ENCODE measurements around the gene ARHGAP45. TPM values are rescaled to one million over a fixed set of nuclear protein-coding genes. Genes with fewer than 3 reads are reported as not detected.

Gene ARHGAP45
- total RNA-seq, 2 donors from 2014 or later: 13.2 to 23.4 TPM

DNA sequence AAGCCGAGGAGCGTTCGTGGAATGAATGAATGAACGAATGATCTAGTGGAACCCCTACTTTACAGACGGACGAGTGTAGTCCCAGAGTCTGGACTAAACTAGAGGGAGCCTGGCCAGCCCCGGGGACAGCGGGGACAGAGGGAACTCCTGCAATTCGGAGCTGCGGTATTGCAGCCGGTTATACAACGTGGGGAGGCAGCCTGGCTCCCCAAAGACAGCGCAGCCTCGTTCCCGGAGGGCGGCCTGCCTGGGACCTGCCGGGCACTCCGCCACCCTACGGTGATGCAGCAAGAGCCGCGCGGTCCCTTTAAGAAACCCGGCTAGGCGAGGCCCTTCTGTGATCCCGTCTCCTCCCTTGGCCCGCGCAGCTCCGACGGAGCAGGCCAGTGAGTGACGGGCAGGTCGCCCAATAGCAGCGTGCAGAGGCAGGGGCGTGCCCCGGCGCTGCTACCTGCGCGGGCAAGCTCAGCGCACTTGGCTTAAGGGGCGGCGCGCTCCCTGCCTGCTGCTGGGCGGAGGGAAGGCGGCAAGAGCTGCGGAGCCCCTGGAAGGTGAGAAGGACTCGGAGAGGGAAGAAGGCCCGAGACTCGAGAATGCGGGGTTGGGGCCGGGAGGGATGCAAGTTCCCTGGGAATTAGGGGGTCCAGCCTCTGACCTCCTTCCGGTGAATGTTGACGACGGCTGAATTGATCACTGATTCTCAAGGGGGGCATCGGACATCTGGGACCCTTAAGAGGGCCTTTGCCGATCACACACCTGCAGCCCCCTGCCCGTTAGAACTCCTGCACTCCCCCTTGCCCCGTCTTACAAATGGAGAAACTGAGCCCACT lies 27.1 kb upstream of the ARHGAP45 start, which contains the start of gene ABCA7:
ABCA7 (plus strand) TSS at position 462 of the 830 bp plus-strand sequence. CDS start 1,255 bp downstream, outside the sequence.
- H3K36me3 ChIP-seq (replicated peaks in 1 of 2; ENCODE audit: insufficient read depth in 1 of 2, low read depth in 2 of 2): no peaks in the 10 kb centered on the region
- no peaks in the 10 kb centered on the region for H3K27me3 ChIP-seq
- TF ChIP-seq CTCF (IDR thresholded peaks at IDR 0.05) (peak in 1 of 7 experiments; percentile 30), POLR2A (IDR thresholded peaks at IDR 0.05) (peak; percentile 76 to 86 (median 81))
- H3K9me3 ChIP-seq: no peaks in the 10 kb centered on the region
- peak; percentile 99 to 100 (median 100) for DNase-seq
- H3K27ac ChIP-seq: peak within 1 kb of the TSS; percentile 45 to 78 (median 66)
- H3K4me3 ChIP-seq: peak within 1 kb of the TSS; percentile 6 to 24
- peak; percentile 94 for ATAC-seq
- intact Hi-C loops (cut with DNase I): no loop called here
- WGBS, 2 donors: 1 to 2% methylated on average over 16 to 56 of the region's 56 CpGs
- H3K4me1 ChIP-seq: peaks cover 30% of the 10 kb centered on the region

GRCh38 chr19:1040476-1041271 lies 26.3 kb upstream of the ARHGAP45 start:
- WGBS, 2 donors: 1 to 2% methylated on average over 17 to 27 of the region's 27 CpGs
- H3K9me3 ChIP-seq: no peaks in the 10 kb centered on the region

DNA sequence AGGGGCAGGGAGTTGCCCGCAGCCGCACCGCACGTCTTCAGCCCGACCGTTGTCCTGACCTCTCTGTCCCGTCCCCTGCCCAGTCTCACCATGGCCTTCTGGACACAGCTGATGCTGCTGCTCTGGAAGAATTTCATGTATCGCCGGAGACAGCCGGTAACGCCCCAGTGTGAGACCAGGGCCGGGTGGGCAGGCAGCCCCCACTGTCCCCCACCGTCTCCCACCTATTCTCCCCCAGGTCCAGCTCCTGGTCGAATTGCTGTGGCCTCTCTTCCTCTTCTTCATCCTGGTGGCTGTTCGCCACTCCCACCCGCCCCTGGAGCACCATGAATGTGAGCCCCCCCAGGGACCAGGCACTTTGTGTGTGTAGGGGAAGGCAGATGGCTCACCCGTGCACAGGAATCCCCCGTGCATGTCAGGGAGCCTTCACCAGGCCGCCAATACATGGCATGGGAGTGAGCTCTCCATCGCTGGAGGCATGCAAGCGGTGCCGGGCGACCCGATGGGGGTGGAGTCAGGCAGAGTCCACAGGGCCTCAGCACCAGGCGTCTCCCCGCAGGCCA lies 25.6 kb upstream of the ARHGAP45 start:
- no peak for DNase-seq
- 17 to 20% methylated on average over 8 to 16 of the region's 26 CpGs for WGBS, 2 donors
- Histone ChIP-seq H3K27me3 (no peaks in the 10 kb centered on the region), H3K27ac (peak overlapping the region in 3 of 4 donors; percentile 60 to 78 (median 71)), H3K4me3 (no peak overlapping the region), H3K36me3 (replicated peaks in 1 of 2; ENCODE audit: insufficient read depth in 1 of 2, low read depth in 2 of 2) (no peaks in the 10 kb centered on the region), H3K4me1 (peaks cover 30% of the 10 kb centered on the region), H3K9me3 (no peaks in the 10 kb centered on the region)
- TF ChIP-seq POLR2A (IDR thresholded peaks at IDR 0.05) (peak in 1 of 3 donors; percentile 4), CTCF (IDR thresholded peaks at IDR 0.05) (no peak)
- intact Hi-C loops (cut with DNase I): no loop called here
- ATAC-seq: no peak

More at GRCh38 chr19:1040476-1041271, 26.3 kb upstream of the ARHGAP45 start:
- Histone ChIP-seq H3K4me3 (peak overlapping the region; percentile 6 to 24), H3K4me1 (peaks cover 30% of the 10 kb centered on the region), H3K27ac (peak overlapping the region; percentile 45 to 78 (median 66)), H3K36me3 (replicated peaks in 1 of 2; ENCODE audit: insufficient read depth in 1 of 2, low read depth in 2 of 2) (no peaks in the 10 kb centered on the region), H3K27me3 (no peaks in the 10 kb centered on the region)
- ATAC-seq: peak; percentile 73
- TF ChIP-seq POLR2A (IDR thresholded peaks at IDR 0.05) (no peak), CTCF (IDR thresholded peaks at IDR 0.05) (no peak)
- intact Hi-C loops (cut with DNase I): no loop called here
- DNase-seq: peak; percentile 89 to 93 (median 91)

DNA sequence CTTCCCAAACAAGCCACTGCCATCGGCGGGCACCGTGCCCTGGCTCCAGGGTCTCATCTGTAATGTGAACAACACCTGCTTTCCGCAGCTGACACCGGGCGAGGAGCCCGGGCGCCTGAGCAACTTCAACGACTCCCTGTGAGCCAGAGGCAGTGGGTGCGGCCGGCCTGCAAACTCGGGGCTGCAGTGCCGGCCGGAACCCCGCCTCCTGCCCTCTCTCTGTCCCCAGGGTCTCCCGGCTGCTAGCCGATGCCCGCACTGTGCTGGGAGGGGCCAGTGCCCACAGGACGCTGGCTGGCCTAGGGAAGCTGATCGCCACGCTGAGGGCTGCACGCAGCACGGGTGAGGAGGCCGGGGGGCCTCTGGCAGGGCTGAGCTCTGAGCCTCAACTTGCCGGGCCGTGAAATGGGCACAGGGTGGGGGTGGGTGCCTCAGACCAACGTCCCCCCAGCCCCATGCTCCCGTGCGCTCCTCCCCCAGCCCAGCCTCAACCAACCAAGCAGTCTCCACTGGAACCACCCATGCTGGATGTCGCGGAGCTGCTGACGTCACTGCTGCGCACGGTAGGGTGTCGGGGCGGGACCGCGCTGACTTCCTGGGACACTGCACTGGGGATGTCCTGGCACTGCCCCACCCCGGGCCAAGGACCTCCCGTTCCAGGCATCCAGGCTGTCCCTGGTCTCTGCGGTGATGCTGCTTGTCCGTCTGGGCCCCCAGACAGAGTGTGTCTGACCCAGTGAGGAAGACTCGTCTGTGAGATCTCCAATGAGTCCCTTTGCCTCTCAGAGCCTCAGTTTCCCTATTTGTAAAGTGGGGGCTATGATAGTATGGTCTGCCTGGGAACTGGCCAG lies 24.9 kb upstream of the ARHGAP45 start:
- H3K4me3 ChIP-seq: no peak overlapping the region
- ATAC-seq: peak; percentile 28
- H3K36me3 ChIP-seq (replicated peaks in 1 of 2; ENCODE audit: insufficient read depth in 1 of 2, low read depth in 2 of 2): no peaks in the 10 kb centered on the region
- 40 to 67% methylated on average over 2 to 28 of the region's 43 CpGs for WGBS, 2 donors
- intact Hi-C loops (cut with DNase I): no loop called here
- H3K27me3 ChIP-seq: no peaks in the 10 kb centered on the region
- no peaks in the 10 kb centered on the region for H3K9me3 ChIP-seq
- peak overlapping the region in 2 of 4 donors; percentile 60 to 78 for H3K27ac ChIP-seq
- DNase-seq: peak; percentile 86 to 99 (median 93)
- peak in 1 of 3 donors; percentile 4 for TF ChIP-seq POLR2A (IDR thresholded peaks at IDR 0.05)
- TF ChIP-seq CTCF (IDR thresholded peaks at IDR 0.05): no peak
- H3K4me1 ChIP-seq: peaks cover 30% of the 10 kb centered on the region

All from body of pancreas (tissue), 4 donors.